H1 (cell line): ENCODE measurements around the gene DBNDD1.

Experiments used
- EP300 ChIP-seq, 2 experiments: IDR thresholded peaks; 1 replicate in 1 of 2; 2 replicates in 1 of 2; pipeline ENCODE4 v1.6.1; 2011 to 2012; ENCODE audit warnings: low read depth in 2 of 2, low read length in 2 of 2, mild to moderate bottlenecking in 2 of 2, borderline replicate concordance in 1 of 2, inconsistent platforms in 1 of 2, moderate library complexity in 1 of 2
- TAF1 ChIP-seq: IDR thresholded peaks from 2 replicates; pipeline ENCODE4 v1.6.1; 2011; ENCODE audit warnings: mild to moderate bottlenecking, low read depth, low read length
- TCF12 ChIP-seq: IDR thresholded peaks from 2 replicates; pipeline ENCODE4 v1.6.1; 2011; ENCODE audit warnings: low read depth, mild to moderate bottlenecking, low read length

- no peak for TF ChIP-seq TCF12
- no peak for TF ChIP-seq TAF1
- TF ChIP-seq EP300 (IDR thresholded peaks at IDR 0.05; ENCODE audit: borderline replicate concordance in 1 of 2, low read depth in 2 of 2, low read length in 2 of 2), result no peak
These were observed 64.1 kb downstream of the DBNDD1 start for GRCh38 chr16:89955001-89955685.
